ENCODE data around the gene IL1RL2.
A peak's percentile ranks its signal among the peaks of the same experiment; 100 is the strongest.

The IL1RL2 gene

GRCh38 chr2:102186791-102187495 is at the start of gene IL1RL2:
IL1RL2 (plus strand) TSS chr2:102187023; CDS start chr2:102187868, 845 bp downstream.
- peak in 1 of 3 experiments; percentile 54 for DNase-seq (ENCODE audit: low read depth in 3 of 3)

GRCh38 chr2:102137138-102137537 is 49.7 kb upstream of the IL1RL2 start:
- DNase-seq (ENCODE audit: low read depth in 3 of 3), result peak; percentile 25 to 40 (median 28)

GRCh38 chr2:102138331-102138730 is 48.5 kb upstream of the IL1RL2 start:
- DNase-seq (ENCODE audit: low read depth in 3 of 3), result no peak

GRCh38 chr2:102139851-102140250 is 47.0 kb upstream of the IL1RL2 start:
- DNase-seq (ENCODE audit: low read depth in 3 of 3), result no peak

- no peak for DNase-seq (ENCODE audit: low read depth in 3 of 3)
Observed at GRCh38 chr2:102140377-102140776, 46.4 kb upstream of the IL1RL2 start.

- DNase-seq (ENCODE audit: low read depth in 3 of 3), result no peak
Observed at GRCh38 chr2:102141011-102141943, 45.5 kb upstream of the IL1RL2 start.

GRCh38 chr2:102141970-102142828 is 44.6 kb upstream of the IL1RL2 start, which contains the start of gene IL1R1:
IL1R1 (plus strand) TSS chr2:102142746; CDS start chr2:102157725, 14,979 bp downstream.
- DNase-seq (ENCODE audit: low read depth in 3 of 3), result peak in 1 of 3 experiments; percentile 20

GRCh38 chr2:102142829-102143449 is 43.9 kb upstream of the IL1RL2 start:
- no peak for DNase-seq (ENCODE audit: low read depth in 3 of 3)

GRCh38 chr2:102143450-102143985 is 43.3 kb upstream of the IL1RL2 start:
- DNase-seq (ENCODE audit: low read depth in 3 of 3), result no peak

- no peak for DNase-seq (ENCODE audit: low read depth in 3 of 3)
Observed at GRCh38 chr2:102144128-102144527, 42.7 kb upstream of the IL1RL2 start.

GRCh38 chr2:102145107-102145506 is 41.7 kb upstream of the IL1RL2 start:
- DNase-seq (ENCODE audit: low read depth in 3 of 3), result no peak

- no peak for DNase-seq (ENCODE audit: low read depth in 3 of 3)
Observed at GRCh38 chr2:102145934-102146333, 40.9 kb upstream of the IL1RL2 start.

- peak; percentile 35 to 66 (median 63) for DNase-seq (ENCODE audit: low read depth in 3 of 3)
Observed at GRCh38 chr2:102147935-102148334, 38.9 kb upstream of the IL1RL2 start.

GRCh38 chr2:102149243-102149642 is 37.6 kb upstream of the IL1RL2 start:
- DNase-seq (ENCODE audit: low read depth in 3 of 3), result no peak

GRCh38 chr2:102149644-102150455 is 37.0 kb upstream of the IL1RL2 start:
- no peak for DNase-seq (ENCODE audit: low read depth in 3 of 3)

GRCh38 chr2:102154364-102154763 is 32.5 kb upstream of the IL1RL2 start:
- no peak for DNase-seq (ENCODE audit: low read depth in 3 of 3)

- DNase-seq (ENCODE audit: low read depth in 3 of 3), result no peak
Observed at GRCh38 chr2:102154946-102155702, 31.7 kb upstream of the IL1RL2 start.

GRCh38 chr2:102155703-102156515 is 30.9 kb upstream of the IL1RL2 start:
- DNase-seq (ENCODE audit: low read depth in 3 of 3), result no peak
